ENCODE results near the gene SERPINA1.

The SERPINA1 gene

GRCh38 chr14:94397289-94398181 is 9.1 kb upstream of the SERPINA1 start:
- no peak for DNase-seq

- DNase-seq = no peak
Observed at GRCh38 chr14:94396628-94397225, 8.3 kb upstream of the SERPINA1 start.

- DNase-seq = no peak
Observed at GRCh38 chr14:94395888-94396574, 7.6 kb upstream of the SERPINA1 start.

- no peak for DNase-seq
Observed at GRCh38 chr14:94395282-94395887, 7.0 kb upstream of the SERPINA1 start.

GRCh38 chr14:94394581-94395207 is 6.3 kb upstream of the SERPINA1 start:
- peak; percentile 20 for DNase-seq

GRCh38 chr14:94394025-94394493 is 5.7 kb upstream of the SERPINA1 start:
- DNase-seq = peak; percentile 7

GRCh38 chr14:94393474-94393873 is 5.1 kb upstream of the SERPINA1 start:
- no peak for DNase-seq

- peak; percentile 21 for DNase-seq
Observed at GRCh38 chr14:94392510-94392935, 4.1 kb upstream of the SERPINA1 start.

GRCh38 chr14:94391281-94391975 is 3.0 kb upstream of the SERPINA1 start:
- DNase-seq = no peak

GRCh38 chr14:94390372-94391086 is 2.1 kb upstream of the SERPINA1 start:
- DNase-seq = no peak

- no peak for DNase-seq
Observed at GRCh38 chr14:94389731-94390371, 1.4 kb upstream of the SERPINA1 start.

GRCh38 chr14:94389104-94389469 is 685 bp upstream of the SERPINA1 start:
- no peak for DNase-seq

- no peak for DNase-seq
Observed at GRCh38 chr14:94388027-94388383, 397 bp downstream of the SERPINA1 start.

- no peak for DNase-seq
Observed at GRCh38 chr14:94387051-94388026, 1.1 kb downstream of the SERPINA1 start.

- DNase-seq = no peak
Observed at GRCh38 chr14:94386085-94387031, 2.0 kb downstream of the SERPINA1 start.

GRCh38 chr14:94385553-94386057 is 2.8 kb downstream of the SERPINA1 start:
- DNase-seq = no peak

GRCh38 chr14:94384342-94384741 is 4.1 kb downstream of the SERPINA1 start:
- DNase-seq = no peak

GRCh38 chr14:94383777-94384176 is 4.6 kb downstream of the SERPINA1 start:
- no peak for DNase-seq

Measured in activated naive CD4-positive, alpha-beta T cell treated with Interleukin-2 at 50 U/mL for 16 hours (primary cell).